ENCODE results near the gene RBBP4.

DNA sequence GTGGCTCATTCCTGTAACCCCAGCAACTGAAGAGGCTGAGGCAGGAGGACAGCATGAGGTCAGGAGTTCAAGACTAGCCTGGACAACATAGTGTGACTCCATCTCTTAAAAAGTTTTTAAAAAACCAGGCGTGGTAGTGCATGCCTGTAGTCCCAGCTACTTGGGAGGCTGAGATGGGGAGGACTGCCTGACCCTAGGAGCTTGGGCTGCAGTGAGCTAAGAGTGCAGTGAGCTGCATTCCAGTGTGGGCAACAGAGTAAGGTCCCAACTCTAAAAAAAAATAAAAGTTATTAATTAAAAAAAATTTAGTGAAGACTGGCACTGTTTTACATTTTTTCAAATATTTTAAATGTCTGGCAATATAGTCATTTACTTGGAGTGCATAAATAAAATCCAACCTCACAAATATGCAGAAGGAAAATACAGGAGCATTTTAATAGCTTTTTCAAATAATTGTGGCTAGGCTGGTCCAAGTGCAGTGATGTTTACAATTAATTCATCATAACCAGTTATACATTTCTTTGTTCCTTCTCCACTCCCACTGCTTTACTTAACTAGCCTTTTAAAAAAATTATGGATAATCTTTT, 11.4 kb upstream of the RBBP4 start:
- TF ChIP-seq EP300 (IDR thresholded peaks at IDR 0.05) (no peak), POLR2A (IDR thresholded peaks at IDR 0.05) (no peak)
- TF ChIP-seq, protein P1, sequence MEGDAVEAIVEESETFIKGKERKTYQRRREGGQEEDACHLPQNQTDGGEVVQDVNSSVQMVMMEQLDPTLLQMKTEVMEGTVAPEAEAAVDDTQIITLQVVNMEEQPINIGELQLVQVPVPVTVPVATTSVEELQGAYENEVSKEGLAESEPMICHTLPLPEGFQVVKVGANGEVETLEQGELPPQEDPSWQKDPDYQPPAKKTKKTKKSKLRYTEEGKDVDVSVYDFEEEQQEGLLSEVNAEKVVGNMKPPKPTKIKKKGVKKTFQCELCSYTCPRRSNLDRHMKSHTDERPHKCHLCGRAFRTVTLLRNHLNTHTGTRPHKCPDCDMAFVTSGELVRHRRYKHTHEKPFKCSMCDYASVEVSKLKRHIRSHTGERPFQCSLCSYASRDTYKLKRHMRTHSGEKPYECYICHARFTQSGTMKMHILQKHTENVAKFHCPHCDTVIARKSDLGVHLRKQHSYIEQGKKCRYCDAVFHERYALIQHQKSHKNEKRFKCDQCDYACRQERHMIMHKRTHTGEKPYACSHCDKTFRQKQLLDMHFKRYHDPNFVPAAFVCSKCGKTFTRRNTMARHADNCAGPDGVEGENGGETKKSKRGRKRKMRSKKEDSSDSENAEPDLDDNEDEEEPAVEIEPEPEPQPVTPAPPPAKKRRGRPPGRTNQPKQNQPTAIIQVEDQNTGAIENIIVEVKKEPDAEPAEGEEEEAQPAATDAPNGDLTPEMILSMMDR (IDR thresholded peaks at IDR 0.05), result no peak
